Measurements from ENCODE around the gene IL18BP.
A peak's percentile ranks its signal among the peaks of the same experiment; 100 is the strongest.

IL18BP gene

DNA sequence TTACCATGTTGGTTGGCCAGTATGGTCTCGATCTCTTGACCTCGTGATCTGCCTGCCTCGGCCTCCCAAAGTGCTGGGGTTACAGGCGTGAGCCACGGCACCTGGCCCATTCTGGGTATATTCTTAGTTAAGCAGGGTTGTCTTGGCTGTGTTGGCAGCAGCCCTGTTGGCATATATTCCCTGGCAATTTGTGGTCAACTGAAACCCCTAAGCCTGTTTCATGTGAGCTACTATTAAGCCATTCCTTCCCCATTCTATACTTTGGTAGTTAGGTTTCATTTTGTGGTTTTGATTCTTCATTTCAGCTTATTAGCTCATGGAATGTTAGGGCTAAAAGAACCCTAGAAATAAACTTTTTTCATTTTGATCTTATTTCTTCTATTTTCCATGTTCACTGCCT lies 22.2 kb upstream of the IL18BP start (continued):
- TF ChIP-seq, protein P1, sequence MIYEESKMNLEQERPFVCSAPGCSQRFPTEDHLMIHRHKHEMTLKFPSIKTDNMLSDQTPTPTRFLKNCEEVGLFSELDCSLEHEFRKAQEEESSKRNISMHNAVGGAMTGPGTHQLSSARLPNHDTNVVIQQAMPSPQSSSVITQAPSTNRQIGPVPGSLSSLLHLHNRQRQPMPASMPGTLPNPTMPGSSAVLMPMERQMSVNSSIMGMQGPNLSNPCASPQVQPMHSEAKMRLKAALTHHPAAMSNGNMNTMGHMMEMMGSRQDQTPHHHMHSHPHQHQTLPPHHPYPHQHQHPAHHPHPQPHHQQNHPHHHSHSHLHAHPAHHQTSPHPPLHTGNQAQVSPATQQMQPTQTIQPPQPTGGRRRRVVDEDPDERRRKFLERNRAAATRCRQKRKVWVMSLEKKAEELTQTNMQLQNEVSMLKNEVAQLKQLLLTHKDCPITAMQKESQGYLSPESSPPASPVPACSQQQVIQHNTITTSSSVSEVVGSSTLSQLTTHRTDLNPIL (CRISPR knock-in tag; IDR thresholded peaks at IDR 0.05; ENCODE audit: low read depth), result no peak
- no peak for TF ChIP-seq RARB (CRISPR knock-in tag; IDR thresholded peaks at IDR 0.05)
- TF ChIP-seq TCF4 (CRISPR knock-in tag; IDR thresholded peaks at IDR 0.05; ENCODE audit: borderline replicate concordance), result no peak
- TF ChIP-seq, protein P2, sequence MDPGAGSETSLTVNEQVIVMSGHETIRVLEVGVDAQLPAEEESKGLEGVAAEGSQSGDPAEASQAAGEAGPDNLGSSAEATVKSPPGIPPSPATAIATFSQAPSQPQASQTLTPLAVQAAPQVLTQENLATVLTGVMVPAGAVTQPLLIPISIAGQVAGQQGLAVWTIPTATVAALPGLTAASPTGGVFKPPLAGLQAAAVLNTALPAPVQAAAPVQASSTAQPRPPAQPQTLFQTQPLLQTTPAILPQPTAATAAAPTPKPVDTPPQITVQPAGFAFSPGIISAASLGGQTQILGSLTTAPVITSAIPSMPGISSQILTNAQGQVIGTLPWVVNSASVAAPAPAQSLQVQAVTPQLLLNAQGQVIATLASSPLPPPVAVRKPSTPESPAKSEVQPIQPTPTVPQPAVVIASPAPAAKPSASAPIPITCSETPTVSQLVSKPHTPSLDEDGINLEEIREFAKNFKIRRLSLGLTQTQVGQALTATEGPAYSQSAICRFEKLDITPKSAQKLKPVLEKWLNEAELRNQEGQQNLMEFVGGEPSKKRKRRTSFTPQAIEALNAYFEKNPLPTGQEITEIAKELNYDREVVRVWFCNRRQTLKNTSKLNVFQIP (CRISPR knock-in tag; IDR thresholded peaks at IDR 0.05; ENCODE audit: borderline replicate concordance, low read depth), result no peak
- TF ChIP-seq OSR1 (CRISPR knock-in tag; IDR thresholded peaks at IDR 0.05), result no peak
- no peak for TF ChIP-seq BACH2 (CRISPR knock-in tag; IDR thresholded peaks at IDR 0.05; ENCODE audit: borderline replicate concordance)
- TF ChIP-seq ISL1 (CRISPR knock-in tag; IDR thresholded peaks at IDR 0.05), result no peak
- TF ChIP-seq SNAI2 (CRISPR knock-in tag; IDR thresholded peaks at IDR 0.05), result no peak
- no peak for TF ChIP-seq ZNF565 (CRISPR knock-in tag; conservative IDR thresholded peaks at IDR 0.05; ENCODE audit: low read depth)
- TF ChIP-seq PPARA (CRISPR knock-in tag; IDR thresholded peaks at IDR 0.05; ENCODE audit: borderline replicate concordance), result no peak
- TF ChIP-seq ZFP30 (CRISPR knock-in tag; IDR thresholded peaks at IDR 0.05), result no peak

DNA sequence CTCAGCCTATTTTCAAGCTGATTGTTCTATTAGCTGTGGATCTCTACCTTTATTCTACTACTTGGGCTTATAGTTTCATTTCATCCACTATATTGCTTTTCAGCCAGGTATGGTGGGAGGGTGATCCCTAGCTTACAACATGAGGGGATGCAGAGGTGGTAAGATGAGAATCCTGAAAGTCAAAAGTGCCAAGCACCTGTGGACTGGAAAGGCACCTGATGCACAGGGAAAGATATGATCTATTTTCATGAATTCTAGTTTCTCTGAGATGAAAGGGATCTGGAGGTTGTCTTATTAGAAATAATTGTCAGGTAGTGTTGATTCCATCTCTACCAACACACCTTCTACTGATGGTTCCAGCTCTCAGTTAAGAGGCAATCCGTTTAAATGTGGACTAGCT lies 21.6 kb upstream of the IL18BP start:
- TF ChIP-seq, protein P2 (CRISPR knock-in tag; IDR thresholded peaks at IDR 0.05; ENCODE audit: borderline replicate concordance, low read depth), result no peak
- TF ChIP-seq ZFP30 (CRISPR knock-in tag; IDR thresholded peaks at IDR 0.05), result no peak
- TF ChIP-seq BACH2 (CRISPR knock-in tag; IDR thresholded peaks at IDR 0.05; ENCODE audit: borderline replicate concordance), result no peak
- TF ChIP-seq TOX (CRISPR knock-in tag; IDR thresholded peaks at IDR 0.05; ENCODE audit: borderline replicate concordance), result no peak
- no peak for TF ChIP-seq CSDC2 (CRISPR knock-in tag; IDR thresholded peaks at IDR 0.05)
- no peak for TF ChIP-seq ZC3H10 (CRISPR knock-in tag; IDR thresholded peaks at IDR 0.05)
- ATAC-seq, result no peak

DNA sequence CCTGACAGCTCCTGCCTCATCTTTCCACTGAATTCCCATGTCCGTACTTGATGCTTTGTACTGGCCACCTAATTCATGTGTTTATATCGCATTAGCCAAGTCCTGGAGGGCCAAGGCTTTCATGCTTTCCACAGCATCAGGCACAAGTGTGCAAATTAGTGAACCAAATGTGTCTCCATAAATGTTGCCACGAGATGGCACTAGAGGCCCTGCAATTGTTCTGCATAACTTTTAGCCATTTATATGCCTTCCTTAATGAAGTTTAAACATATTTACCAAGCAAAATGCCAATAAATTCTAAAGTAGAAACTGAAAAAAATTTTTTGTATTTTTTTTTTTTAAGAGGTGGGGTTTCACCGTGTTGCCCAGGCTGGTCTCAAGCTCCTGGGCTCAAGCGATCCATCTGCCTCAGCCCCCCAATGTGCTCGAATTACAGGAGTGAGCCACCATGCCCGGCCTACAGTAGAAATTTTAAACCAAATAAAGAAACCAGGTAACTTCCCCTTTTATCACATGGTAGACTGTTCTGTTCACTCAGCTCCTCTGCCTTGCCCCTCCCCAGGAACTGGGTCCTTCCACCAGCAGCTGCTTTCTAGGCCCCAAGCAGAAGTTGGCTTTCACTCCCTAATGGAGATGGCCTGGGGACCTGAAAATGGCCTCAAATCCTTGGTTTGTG lies 20.8 kb upstream of the IL18BP start:
- peak; percentile 94 for ATAC-seq

More for the DNA sequence above, 20.8 kb upstream of the IL18BP start:
- TF ChIP-seq ZNF8 (CRISPR knock-in tag; IDR thresholded peaks at IDR 0.05) (no peak), RARB (CRISPR knock-in tag; IDR thresholded peaks at IDR 0.05) (no peak), GLIS3 (CRISPR knock-in tag; IDR thresholded peaks at IDR 0.05) (no peak), BACH2 (CRISPR knock-in tag; IDR thresholded peaks at IDR 0.05; ENCODE audit: borderline replicate concordance) (no peak), ARNTL (CRISPR knock-in tag; IDR thresholded peaks at IDR 0.05; ENCODE audit: borderline replicate concordance, low read depth) (no peak), ESRRG (CRISPR knock-in tag; IDR thresholded peaks at IDR 0.05) (no peak), SNAI2 (CRISPR knock-in tag; IDR thresholded peaks at IDR 0.05) (no peak), ZNF565 (CRISPR knock-in tag; conservative IDR thresholded peaks at IDR 0.05; ENCODE audit: low read depth) (no peak)
- TF ChIP-seq, protein P3, sequence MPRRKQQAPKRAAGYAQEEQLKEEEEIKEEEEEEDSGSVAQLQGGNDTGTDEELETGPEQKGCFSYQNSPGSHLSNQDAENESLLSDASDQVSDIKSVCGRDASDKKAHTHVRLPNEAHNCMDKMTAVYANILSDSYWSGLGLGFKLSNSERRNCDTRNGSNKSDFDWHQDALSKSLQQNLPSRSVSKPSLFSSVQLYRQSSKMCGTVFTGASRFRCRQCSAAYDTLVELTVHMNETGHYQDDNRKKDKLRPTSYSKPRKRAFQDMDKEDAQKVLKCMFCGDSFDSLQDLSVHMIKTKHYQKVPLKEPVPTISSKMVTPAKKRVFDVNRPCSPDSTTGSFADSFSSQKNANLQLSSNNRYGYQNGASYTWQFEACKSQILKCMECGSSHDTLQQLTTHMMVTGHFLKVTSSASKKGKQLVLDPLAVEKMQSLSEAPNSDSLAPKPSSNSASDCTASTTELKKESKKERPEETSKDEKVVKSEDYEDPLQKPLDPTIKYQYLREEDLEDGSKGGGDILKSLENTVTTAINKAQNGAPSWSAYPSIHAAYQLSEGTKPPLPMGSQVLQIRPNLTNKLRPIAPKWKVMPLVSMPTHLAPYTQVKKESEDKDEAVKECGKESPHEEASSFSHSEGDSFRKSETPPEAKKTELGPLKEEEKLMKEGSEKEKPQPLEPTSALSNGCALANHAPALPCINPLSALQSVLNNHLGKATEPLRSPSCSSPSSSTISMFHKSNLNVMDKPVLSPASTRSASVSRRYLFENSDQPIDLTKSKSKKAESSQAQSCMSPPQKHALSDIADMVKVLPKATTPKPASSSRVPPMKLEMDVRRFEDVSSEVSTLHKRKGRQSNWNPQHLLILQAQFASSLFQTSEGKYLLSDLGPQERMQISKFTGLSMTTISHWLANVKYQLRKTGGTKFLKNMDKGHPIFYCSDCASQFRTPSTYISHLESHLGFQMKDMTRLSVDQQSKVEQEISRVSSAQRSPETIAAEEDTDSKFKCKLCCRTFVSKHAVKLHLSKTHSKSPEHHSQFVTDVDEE (CRISPR knock-in tag; IDR thresholded peaks at IDR 0.05), result no peak
- TF ChIP-seq, protein P2 (CRISPR knock-in tag; IDR thresholded peaks at IDR 0.05; ENCODE audit: borderline replicate concordance, low read depth), result no peak
- TF ChIP-seq, protein P1 (CRISPR knock-in tag; IDR thresholded peaks at IDR 0.05; ENCODE audit: low read depth), result no peak
